ENCODE results near the gene SNHG17. TPM values are rescaled to one million over a fixed set of nuclear protein-coding genes. Genes with fewer than 3 reads are reported as not detected.

SNHG17 gene
- total RNA-seq, 1 donor from 2014 or later, result 39.3 TPM

- no peaks in the 10 kb centered on the region for H3K79me2 ChIP-seq (ENCODE audit: insufficient read depth, low read length)
- H3K4me3 Mint-ChIP-seq (ENCODE audit: unreplicated experiment), result no peak overlapping the region
- FAIRE-seq (no peak), DNase-seq (ENCODE audit: low read depth) (no peak)
- no peak overlapping the region for H3K4me2 ChIP-seq (ENCODE audit: low read length)
- H3K9me3 Mint-ChIP-seq (ENCODE audit: unreplicated experiment), result no peaks in the 10 kb centered on the region
- no peak overlapping the region for H3K27ac Mint-ChIP-seq (ENCODE audit: unreplicated experiment)
- H3K4me1 Mint-ChIP-seq (ENCODE audit: low read depth, unreplicated experiment), result no peaks in the 10 kb centered on the region
- H3K9ac ChIP-seq (ENCODE audit: low read length), result no peak overlapping the region
- H3K36me3 Mint-ChIP-seq (ENCODE audit: low read depth, unreplicated experiment), result peaks cover 17% of the 10 kb centered on the region
- H3K4me3 ChIP-seq (ENCODE audit: insufficient read depth, low read depth, low read length), result no peak overlapping the region
- H3K4me1 ChIP-seq (ENCODE audit: insufficient read depth, low read length), result no peaks in the 10 kb centered on the region
- H3K9me3 ChIP-seq (ENCODE audit: insufficient read depth, low read depth, low read length), result no peaks in the 10 kb centered on the region
- TF ChIP-seq EZH2 (IDR thresholded peaks at IDR 0.05; ENCODE audit: insufficient read depth, low read length), result no peak
- TF ChIP-seq CTCF (IDR thresholded peaks at IDR 0.05; ENCODE audit: insufficient read depth, low read depth, low read length), result no peak
- H2AFZ ChIP-seq (ENCODE audit: low read depth, low read length), result no peak overlapping the region
- no peaks in the 10 kb centered on the region for H3K27me3 ChIP-seq (ENCODE audit: insufficient read depth, low read length)
- H3K27me3 Mint-ChIP-seq (ENCODE audit: low read depth, unreplicated experiment), result no peaks in the 10 kb centered on the region
- no peaks in the 10 kb centered on the region for H4K20me1 ChIP-seq (ENCODE audit: insufficient read depth, low read length)
- H3K27ac ChIP-seq (ENCODE audit: low read depth, low read length), result no peak overlapping the region
- H3K36me3 ChIP-seq (ENCODE audit: insufficient read depth, low read length), result no peaks in the 10 kb centered on the region
Measured at GRCh38 chr20:38407321-38407720, 27.8 kb downstream of the SNHG17 start.

GRCh38 chr20:38406476-38406875, 28.7 kb downstream of the SNHG17 start:
- Histone ChIP-seq H3K27me3 (ENCODE audit: insufficient read depth, low read length) (no peaks in the 10 kb centered on the region), H3K4me3 (ENCODE audit: insufficient read depth, low read depth, low read length) (no peak overlapping the region), H4K20me1 (ENCODE audit: insufficient read depth, low read length) (no peaks in the 10 kb centered on the region), H3K27ac (ENCODE audit: low read depth, low read length) (no peak overlapping the region), H3K4me2 (ENCODE audit: low read length) (no peak overlapping the region), H2AFZ (ENCODE audit: low read depth, low read length) (no peak overlapping the region), H3K79me2 (ENCODE audit: insufficient read depth, low read length) (no peaks in the 10 kb centered on the region), H3K9ac (ENCODE audit: low read length) (no peak overlapping the region), H3K9me3 (ENCODE audit: insufficient read depth, low read depth, low read length) (no peaks in the 10 kb centered on the region), H3K36me3 (ENCODE audit: insufficient read depth, low read length) (no peaks in the 10 kb centered on the region), H3K4me1 (ENCODE audit: insufficient read depth, low read length) (no peaks in the 10 kb centered on the region)
- H3K27ac Mint-ChIP-seq (ENCODE audit: unreplicated experiment), result no peak overlapping the region
- DNase-seq (ENCODE audit: low read depth) (no peak), FAIRE-seq (no peak)
- no peaks in the 10 kb centered on the region for H3K27me3 Mint-ChIP-seq (ENCODE audit: low read depth, unreplicated experiment)
- H3K36me3 Mint-ChIP-seq (ENCODE audit: low read depth, unreplicated experiment), result peaks cover 11% of the 10 kb centered on the region
- H3K4me3 Mint-ChIP-seq (ENCODE audit: unreplicated experiment), result no peak overlapping the region
- TF ChIP-seq CTCF (IDR thresholded peaks at IDR 0.05; ENCODE audit: insufficient read depth, low read depth, low read length), result no peak
- TF ChIP-seq EZH2 (IDR thresholded peaks at IDR 0.05; ENCODE audit: insufficient read depth, low read length), result no peak
- H3K9me3 Mint-ChIP-seq (ENCODE audit: unreplicated experiment), result no peaks in the 10 kb centered on the region
- no peaks in the 10 kb centered on the region for H3K4me1 Mint-ChIP-seq (ENCODE audit: low read depth, unreplicated experiment)

GRCh38 chr20:38405132-38405531, 30.0 kb downstream of the SNHG17 start:
- H3K4me3 ChIP-seq (ENCODE audit: insufficient read depth, low read depth, low read length), result no peak overlapping the region
- no peak overlapping the region for H3K9ac ChIP-seq (ENCODE audit: low read length)
- no peaks in the 10 kb centered on the region for H3K9me3 ChIP-seq (ENCODE audit: insufficient read depth, low read depth, low read length)
- no peaks in the 10 kb centered on the region for H3K27me3 Mint-ChIP-seq (ENCODE audit: low read depth, unreplicated experiment)
- TF ChIP-seq CTCF (IDR thresholded peaks at IDR 0.05; ENCODE audit: insufficient read depth, low read depth, low read length) (no peak), EZH2 (IDR thresholded peaks at IDR 0.05; ENCODE audit: insufficient read depth, low read length) (no peak)
- peaks cover 6% of the 10 kb centered on the region for H3K36me3 Mint-ChIP-seq (ENCODE audit: low read depth, unreplicated experiment)
- H3K79me2 ChIP-seq (ENCODE audit: insufficient read depth, low read length), result no peaks in the 10 kb centered on the region
- no peak overlapping the region for H3K4me3 Mint-ChIP-seq (ENCODE audit: unreplicated experiment)
- FAIRE-seq (no peak), DNase-seq (ENCODE audit: low read depth) (no peak)
- no peak overlapping the region for H3K4me2 ChIP-seq (ENCODE audit: low read length)
- no peaks in the 10 kb centered on the region for H3K27me3 ChIP-seq (ENCODE audit: insufficient read depth, low read length)
- no peak overlapping the region for H3K27ac ChIP-seq (ENCODE audit: low read depth, low read length)
- no peak overlapping the region for H3K27ac Mint-ChIP-seq (ENCODE audit: unreplicated experiment)
- no peaks in the 10 kb centered on the region for H3K4me1 Mint-ChIP-seq (ENCODE audit: low read depth, unreplicated experiment)
- H4K20me1 ChIP-seq (ENCODE audit: insufficient read depth, low read length), result no peaks in the 10 kb centered on the region
- no peaks in the 10 kb centered on the region for H3K36me3 ChIP-seq (ENCODE audit: insufficient read depth, low read length)
- H3K9me3 Mint-ChIP-seq (ENCODE audit: unreplicated experiment), result no peaks in the 10 kb centered on the region
- H3K4me1 ChIP-seq (ENCODE audit: insufficient read depth, low read length), result no peaks in the 10 kb centered on the region
- no peak overlapping the region for H2AFZ ChIP-seq (ENCODE audit: low read depth, low read length)

Data from astrocyte (in vitro differentiated cells and primary cell).